ENCODE results near the gene RP9. TPM values are rescaled to one million over a fixed set of nuclear protein-coding genes. Genes with fewer than 3 reads are reported as not detected.

RP9 gene
- total RNA-seq, 1 experiment from 2014 or later, result 22.1 TPM

DNA sequence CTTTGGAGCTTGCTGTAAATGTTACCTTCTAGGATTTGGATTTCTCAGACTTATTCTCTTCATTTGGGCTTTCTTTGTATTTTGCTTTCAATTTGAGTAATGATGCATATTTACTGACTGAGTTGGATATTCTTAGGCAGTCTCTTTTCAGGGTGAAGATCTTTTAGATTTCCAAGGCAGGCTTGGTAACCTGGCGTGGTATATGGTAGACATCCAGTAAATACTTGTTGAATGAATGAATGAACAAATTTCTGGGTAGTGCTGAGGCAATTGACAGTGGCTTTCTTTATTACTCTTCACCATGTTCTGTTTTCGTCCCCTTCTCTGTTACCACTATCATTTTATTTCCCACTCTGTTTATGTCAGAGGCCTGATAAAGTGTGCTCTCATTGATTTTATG is 47.2 kb upstream of the RP9 start:
- Histone ChIP-seq H3K27me3 (ENCODE audit: insufficient read depth, low read depth) (no peaks in the 10 kb centered on the region), H3K4me2 (no peak overlapping the region), H3K9me2 (ENCODE audit: insufficient read depth) (no peaks in the 10 kb centered on the region), H4K20me1 (ENCODE audit: insufficient read depth) (no peaks in the 10 kb centered on the region), H3K4me1 (replicated peaks; ENCODE audit: insufficient read depth) (no peaks in the 10 kb centered on the region), H3K4me3 (no peak overlapping the region), H3K27ac (no peak overlapping the region), H3K36me3 (ENCODE audit: low read depth) (no peaks in the 10 kb centered on the region), H3F3A (ENCODE audit: insufficient read depth, low read depth) (no peaks in the 10 kb centered on the region), H3K79me2 (ENCODE audit: low read depth) (no peaks in the 10 kb centered on the region), H3K9me3 (ENCODE audit: insufficient read depth, low read depth) (no peaks in the 10 kb centered on the region), H2AFZ (no peak overlapping the region)
- ChIA-PET POLR2A (ENCODE audit: unreplicated experiment) (no interaction called here), CTCF (no interaction called here)
- intact Hi-C loops (cut with micrococcal nuclease; ENCODE audit: unreplicated experiment), result no loop called here
- TF ChIP-seq EZH2 (IDR thresholded peaks at IDR 0.05; ENCODE audit: low read depth), result no peak
- TF ChIP-seq, protein P1, sequence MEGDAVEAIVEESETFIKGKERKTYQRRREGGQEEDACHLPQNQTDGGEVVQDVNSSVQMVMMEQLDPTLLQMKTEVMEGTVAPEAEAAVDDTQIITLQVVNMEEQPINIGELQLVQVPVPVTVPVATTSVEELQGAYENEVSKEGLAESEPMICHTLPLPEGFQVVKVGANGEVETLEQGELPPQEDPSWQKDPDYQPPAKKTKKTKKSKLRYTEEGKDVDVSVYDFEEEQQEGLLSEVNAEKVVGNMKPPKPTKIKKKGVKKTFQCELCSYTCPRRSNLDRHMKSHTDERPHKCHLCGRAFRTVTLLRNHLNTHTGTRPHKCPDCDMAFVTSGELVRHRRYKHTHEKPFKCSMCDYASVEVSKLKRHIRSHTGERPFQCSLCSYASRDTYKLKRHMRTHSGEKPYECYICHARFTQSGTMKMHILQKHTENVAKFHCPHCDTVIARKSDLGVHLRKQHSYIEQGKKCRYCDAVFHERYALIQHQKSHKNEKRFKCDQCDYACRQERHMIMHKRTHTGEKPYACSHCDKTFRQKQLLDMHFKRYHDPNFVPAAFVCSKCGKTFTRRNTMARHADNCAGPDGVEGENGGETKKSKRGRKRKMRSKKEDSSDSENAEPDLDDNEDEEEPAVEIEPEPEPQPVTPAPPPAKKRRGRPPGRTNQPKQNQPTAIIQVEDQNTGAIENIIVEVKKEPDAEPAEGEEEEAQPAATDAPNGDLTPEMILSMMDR (conservative IDR thresholded peaks at IDR 0.05), result no peak
- no TSS peak for BruUV-seq (replicated peaks)
- no peak for DNase-seq

- H3K9me3 ChIP-seq (ENCODE audit: insufficient read depth, low read depth), result no peaks in the 10 kb centered on the region
- H3K27ac ChIP-seq, result no peak overlapping the region
- H4K20me1 ChIP-seq (ENCODE audit: insufficient read depth), result no peaks in the 10 kb centered on the region
- no TSS peak for BruUV-seq (replicated peaks)
- H3K27me3 ChIP-seq (ENCODE audit: insufficient read depth, low read depth), result no peaks in the 10 kb centered on the region
- DNase-seq, result no peak
- ChIA-PET POLR2A (ENCODE audit: unreplicated experiment) (no interaction called here), CTCF (no interaction called here)
- no peaks in the 10 kb centered on the region for H3K9me2 ChIP-seq (ENCODE audit: insufficient read depth)
- no peaks in the 10 kb centered on the region for H3K79me2 ChIP-seq (ENCODE audit: low read depth)
- no peak for TF ChIP-seq EZH2 (IDR thresholded peaks at IDR 0.05; ENCODE audit: low read depth)
- TF ChIP-seq, protein P1 (conservative IDR thresholded peaks at IDR 0.05), result no peak
- H3K4me2 ChIP-seq, result no peak overlapping the region
- no peak overlapping the region for H2AFZ ChIP-seq
- H3F3A ChIP-seq (ENCODE audit: insufficient read depth, low read depth), result no peaks in the 10 kb centered on the region
- no peaks in the 10 kb centered on the region for H3K36me3 ChIP-seq (ENCODE audit: low read depth)
- no peak overlapping the region for H3K4me3 ChIP-seq
- intact Hi-C loops (cut with micrococcal nuclease; ENCODE audit: unreplicated experiment), result no loop called here
- H3K4me1 ChIP-seq (replicated peaks; ENCODE audit: insufficient read depth), result no peaks in the 10 kb centered on the region
Observed at GRCh38 chr7:33155811-33156210, 46.6 kb upstream of the RP9 start.

DNA sequence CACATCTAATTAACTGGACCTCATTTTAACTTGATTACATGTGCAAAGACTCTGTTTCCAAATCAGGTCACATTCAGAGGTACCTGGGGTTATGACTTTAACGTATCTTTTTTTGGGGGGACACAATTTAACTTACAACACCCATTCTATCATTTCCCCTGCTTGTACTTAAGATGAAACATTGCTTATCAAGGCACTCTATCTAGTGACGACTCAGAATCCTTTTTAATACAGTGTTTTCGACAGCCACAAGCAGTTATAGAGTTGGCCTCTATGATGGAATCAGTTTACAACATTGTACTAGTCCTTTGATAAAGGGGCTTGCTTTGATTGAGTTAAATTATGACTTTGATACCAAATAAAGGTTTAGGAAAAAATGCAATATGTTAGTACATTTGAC is 42.9 kb upstream of the RP9 start:
- H3K79me2 ChIP-seq (ENCODE audit: low read depth), result no peaks in the 10 kb centered on the region

More for the DNA sequence above, 42.9 kb upstream of the RP9 start:
- H2AFZ ChIP-seq, result no peak overlapping the region
- H3K27ac ChIP-seq, result no peak overlapping the region
- DNase-seq, result no peak
- TF ChIP-seq, protein P1 (conservative IDR thresholded peaks at IDR 0.05), result no peak
- no peak for TF ChIP-seq EZH2 (IDR thresholded peaks at IDR 0.05; ENCODE audit: low read depth)
- ChIA-PET CTCF (interaction anchor here (1.1 kb wide), 1 partner anchor 91 kb away, joined by 3 read pairs; no protein-coding TSS in a partner anchor), POLR2A (ENCODE audit: unreplicated experiment) (no interaction called here)
- H3K9me3 ChIP-seq (ENCODE audit: insufficient read depth, low read depth), result no peaks in the 10 kb centered on the region
- no peak overlapping the region for H3K4me2 ChIP-seq
- no TSS peak for BruUV-seq (replicated peaks)
- H3F3A ChIP-seq (ENCODE audit: insufficient read depth, low read depth), result no peaks in the 10 kb centered on the region
- no peaks in the 10 kb centered on the region for H3K4me1 ChIP-seq (replicated peaks; ENCODE audit: insufficient read depth)
- H4K20me1 ChIP-seq (ENCODE audit: insufficient read depth), result no peaks in the 10 kb centered on the region
- H3K36me3 ChIP-seq (ENCODE audit: low read depth), result no peaks in the 10 kb centered on the region
- H3K4me3 ChIP-seq, result no peak overlapping the region
- intact Hi-C loops (cut with micrococcal nuclease; ENCODE audit: unreplicated experiment), result no loop called here
- H3K27me3 ChIP-seq (ENCODE audit: insufficient read depth, low read depth), result no peaks in the 10 kb centered on the region
- no peaks in the 10 kb centered on the region for H3K9me2 ChIP-seq (ENCODE audit: insufficient read depth)

Data from PC-9 (cell line).